IMR-90 (cell line): ENCODE data around the gene SLC16A2.

Experiments
- BHLHE40 ChIP-seq: fragments of 150-350 bp; IDR thresholded peaks from 2 replicates; pipeline ENCODE4 v1.6.1; 2016; ENCODE audit warnings: mild to moderate bottlenecking, low read depth, low read length
- FOS ChIP-seq: fragments of 150-350 bp; IDR thresholded peaks from 2 replicates; pipeline ENCODE4 v1.6.1; 2016; ENCODE audit warnings: low read depth, low read length
- MXI1 ChIP-seq: IDR thresholded peaks from 2 replicates; pipeline ENCODE4 v1.6.1; 2012; ENCODE audit warnings: low read depth, mild to moderate bottlenecking, low read length, moderate library complexity, borderline replicate concordance
- POLR2A ChIP-seq: IDR thresholded peaks from 2 replicates; pipeline ENCODE4 v1.6.1; 2012; ENCODE audit warnings: mild to moderate bottlenecking, low read depth, low read length
- RAD21 ChIP-seq: IDR thresholded peaks from 2 replicates; pipeline ENCODE4 v1.6.1; 2012; ENCODE audit warnings: low read length, improper control_type of control experiment
- RFX5 ChIP-seq: IDR thresholded peaks from 2 replicates; pipeline ENCODE4 v1.8.0; 2012; ENCODE audit warnings: low read depth, mild to moderate bottlenecking, low read length, moderate library complexity
- SMC3 ChIP-seq: fragments of 150-350 bp; IDR thresholded peaks from 2 replicates; pipeline ENCODE4 v1.6.1; 2016; ENCODE audit warnings: low read depth, mild to moderate bottlenecking, antibody characterized with exemption, low read length, moderate library complexity
- TF ChIP-seq, protein P1 (sequence below): conservative IDR thresholded peaks from 2 replicates; pipeline ENCODE4 v1.5.1; 2012; ENCODE audit warnings: mild to moderate bottlenecking, low read depth, low read length, improper control_type of control experiment
- TF ChIP-seq, protein P2 (sequence below): fragments of 150-350 bp; IDR thresholded peaks from 2 replicates; pipeline ENCODE4 v1.6.1; 2017; ENCODE audit warnings: mild to moderate bottlenecking, antibody characterized with exemption, low read length, low read depth

DNA sequence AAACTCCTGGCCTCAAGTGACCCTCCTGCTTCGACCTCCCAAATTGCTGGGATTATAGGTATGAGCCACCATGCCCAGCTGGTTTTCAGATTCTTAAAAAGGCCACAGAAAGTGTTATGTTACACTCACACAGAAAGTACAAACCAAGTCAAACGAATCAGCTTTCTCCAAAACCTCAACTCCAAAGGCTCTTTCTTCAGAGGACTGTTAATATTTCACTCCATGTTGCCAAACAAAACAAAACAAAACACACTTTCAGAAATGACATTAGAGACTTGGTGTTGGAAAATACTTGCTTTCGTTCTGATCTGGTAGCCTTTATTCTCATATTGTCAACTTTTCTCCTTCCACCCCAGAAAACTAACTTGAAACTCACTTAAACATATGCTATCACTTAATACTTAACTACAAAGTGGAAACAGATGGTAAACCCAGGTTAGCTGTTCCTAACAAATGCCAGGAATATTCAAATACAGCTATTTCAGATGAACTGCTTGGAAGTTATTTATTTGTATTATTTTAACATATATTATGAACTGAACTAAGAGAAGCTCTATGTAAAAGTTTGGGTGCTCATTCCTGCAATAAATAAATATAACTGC is 158.4 kb downstream of the SLC16A2 start:
- TF ChIP-seq, protein P1, sequence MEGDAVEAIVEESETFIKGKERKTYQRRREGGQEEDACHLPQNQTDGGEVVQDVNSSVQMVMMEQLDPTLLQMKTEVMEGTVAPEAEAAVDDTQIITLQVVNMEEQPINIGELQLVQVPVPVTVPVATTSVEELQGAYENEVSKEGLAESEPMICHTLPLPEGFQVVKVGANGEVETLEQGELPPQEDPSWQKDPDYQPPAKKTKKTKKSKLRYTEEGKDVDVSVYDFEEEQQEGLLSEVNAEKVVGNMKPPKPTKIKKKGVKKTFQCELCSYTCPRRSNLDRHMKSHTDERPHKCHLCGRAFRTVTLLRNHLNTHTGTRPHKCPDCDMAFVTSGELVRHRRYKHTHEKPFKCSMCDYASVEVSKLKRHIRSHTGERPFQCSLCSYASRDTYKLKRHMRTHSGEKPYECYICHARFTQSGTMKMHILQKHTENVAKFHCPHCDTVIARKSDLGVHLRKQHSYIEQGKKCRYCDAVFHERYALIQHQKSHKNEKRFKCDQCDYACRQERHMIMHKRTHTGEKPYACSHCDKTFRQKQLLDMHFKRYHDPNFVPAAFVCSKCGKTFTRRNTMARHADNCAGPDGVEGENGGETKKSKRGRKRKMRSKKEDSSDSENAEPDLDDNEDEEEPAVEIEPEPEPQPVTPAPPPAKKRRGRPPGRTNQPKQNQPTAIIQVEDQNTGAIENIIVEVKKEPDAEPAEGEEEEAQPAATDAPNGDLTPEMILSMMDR = no peak
- TF ChIP-seq SMC3 = no peak
- no peak for TF ChIP-seq BHLHE40
- no peak for TF ChIP-seq FOS
- TF ChIP-seq MXI1 = no peak
- TF ChIP-seq POLR2A = no peak
- TF ChIP-seq RAD21 = no peak
- TF ChIP-seq, protein P2, sequence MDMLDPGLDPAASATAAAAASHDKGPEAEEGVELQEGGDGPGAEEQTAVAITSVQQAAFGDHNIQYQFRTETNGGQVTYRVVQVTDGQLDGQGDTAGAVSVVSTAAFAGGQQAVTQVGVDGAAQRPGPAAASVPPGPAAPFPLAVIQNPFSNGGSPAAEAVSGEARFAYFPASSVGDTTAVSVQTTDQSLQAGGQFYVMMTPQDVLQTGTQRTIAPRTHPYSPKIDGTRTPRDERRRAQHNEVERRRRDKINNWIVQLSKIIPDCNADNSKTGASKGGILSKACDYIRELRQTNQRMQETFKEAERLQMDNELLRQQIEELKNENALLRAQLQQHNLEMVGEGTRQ = no peak
- no peak for TF ChIP-seq RFX5
